ENCODE data around the gene SCNM1. TPM values are rescaled to one million over a fixed set of nuclear protein-coding genes. Genes with fewer than 3 reads are reported as not detected.

SCNM1 gene
- total RNA-seq, 1 experiment from 2014 or later, result 34.1 TPM

GRCh38 chr1:151171190-151171589, 5.2 kb downstream of the SCNM1 start:
- intact Hi-C loops (cut with micrococcal nuclease), result no loop called here
- Histone ChIP-seq H3K79me2 (ENCODE audit: insufficient read depth, low read length) (peaks cover 12% of the 10 kb centered on the region; the same call in 1 of the 2 replicates), H3K36me3 (ENCODE audit: control insufficient read depth in 1 of 2, insufficient read depth in 2 of 2, low read length in 2 of 2) (peaks cover 5 to 12% of the 10 kb centered on the region in 2 experiments; a peak in 3 of 4 replicates), H3K4me3 (replicated peaks in 1 of 2; ENCODE audit: low read depth in 1 of 2, low read length in 2 of 2) (no peak overlapping the region), H3K4me1 (ENCODE audit: control insufficient read depth in 1 of 2, insufficient read depth in 2 of 2, low read length in 2 of 2) (peaks cover 7 to 8% of the 10 kb centered on the region in 2 experiments), H2AFZ (ENCODE audit: low read depth, low read length, poor library complexity, severe bottlenecking) (no peak overlapping the region), H3K9me2 (ENCODE audit: insufficient read depth) (no peaks in the 10 kb centered on the region), H4K20me1 (ENCODE audit: insufficient read depth) (no peaks in the 10 kb centered on the region), H3K27ac (ENCODE audit: low read depth, low read length) (no peak overlapping the region), H3K9me3 (ENCODE audit: control insufficient read depth in 1 of 2, insufficient read depth in 1 of 2, low read depth in 1 of 2, low read length in 2 of 2) (no peaks in the 10 kb centered on the region), H3K27me3 (ENCODE audit: insufficient read depth, low read length) (no peaks in the 10 kb centered on the region), H3K4me2 (ENCODE audit: low read length) (no peak overlapping the region), H3K9ac (ENCODE audit: low read length) (no peak overlapping the region)
- no TSS peak for BruUV-seq (replicated peaks)
- ATAC-seq (no peak), DNase-seq (ENCODE audit: low read depth, low spot score) (no peak)
- ChIA-PET POLR2A (no interaction called here), CTCF (interaction anchor here (1.5 kb wide), 1 partner anchor 71 kb away, joined by 4 read pairs; no protein-coding TSS in a partner anchor), RAD21 (ENCODE audit: low non-redundant PET in 1 of 2, low total read pairs in 2 of 2, uncharacterized antibody in 2 of 2, unreplicated experiment in 2 of 2) (no interaction called here)
- TF ChIP-seq RAD21 (IDR thresholded peaks at IDR 0.05; ENCODE audit: low read depth) (no peak), ELF1 (IDR thresholded peaks at IDR 0.05; ENCODE audit: borderline replicate concordance, low read depth) (no peak), ZFX (IDR thresholded peaks at IDR 0.05) (no peak), EZH2 (IDR thresholded peaks at IDR 0.05) (no peak), EZH2phosphoT487 (IDR thresholded peaks at IDR 0.05; ENCODE audit: borderline replicate concordance) (no peak), POLR2AphosphoS5 (IDR thresholded peaks at IDR 0.05; ENCODE audit: low read depth, low read length) (no peak), ZNF274 (IDR thresholded peaks at IDR 0.05; ENCODE audit: low read depth, low read length) (no peak), TCF7L2 (IDR thresholded peaks at IDR 0.05; ENCODE audit: borderline replicate concordance, extremely low read depth, insufficient read depth, insufficient read length) (no peak), POLR2A (IDR thresholded peaks at IDR 0.05; ENCODE audit: borderline replicate concordance, extremely low read depth, insufficient read depth, insufficient read length) (no peak), CEBPB (IDR thresholded peaks at IDR 0.05; ENCODE audit: low read depth) (no peak), ZBTB33 (IDR thresholded peaks at IDR 0.05; ENCODE audit: extremely low read depth, insufficient replicate concordance, low read length) (no peak), SRF (IDR thresholded peaks at IDR 0.05; ENCODE audit: low read depth) (no peak), MAX (IDR thresholded peaks at IDR 0.05) (no peak), YY1 (IDR thresholded peaks at IDR 0.05; ENCODE audit: extremely low read depth, insufficient replicate concordance, low read depth, low read length) (no peak)
